Muscle of leg (tissue), 11 donors: ENCODE results near the gene CYP2C8. TPM values are rescaled to one million over a fixed set of nuclear protein-coding genes. Genes with fewer than 3 reads are reported as not detected.

ENCODE experiments used
- DNase-seq: peaks from one replicate; pipeline ENCODE4 v3.0.0; 2013
- H3K27ac ChIP-seq: one replicate; pipeline ENCODE4 v1.5.1; 2013; ENCODE audit warnings: mild to moderate bottlenecking, low read length, control low read depth
- H3K27me3 ChIP-seq: one replicate; pipeline ENCODE4 v1.6.1; 2013; ENCODE audit warnings: low read length; ENCODE audit not compliant: control insufficient read depth, insufficient read depth
- H3K36me3 ChIP-seq: one replicate; pipeline ENCODE4 v1.6.1; 2013; ENCODE audit warnings: low read length; ENCODE audit not compliant: control insufficient read depth, insufficient read depth
- H3K4me1 ChIP-seq: one replicate; pipeline ENCODE4 v1.6.1; 2013; ENCODE audit warnings: low read length; ENCODE audit not compliant: control insufficient read depth, insufficient read depth
- H3K4me3 ChIP-seq: one replicate; pipeline ENCODE4 v1.5.1; 2013; ENCODE audit warnings: low read length, control low read depth
- H3K9me3 ChIP-seq: replicated peaks from 2 replicates; pipeline ENCODE4 v1.6.1; 2013; ENCODE audit warnings: low read depth, low read length; ENCODE audit not compliant: control insufficient read depth
- WGBS: methylation state at CpG from one replicate; pipeline ENCODE4 v1.1.5; 2013; ENCODE audit warnings: missing lambda C conversion rate; ENCODE audit not compliant: insufficient coverage; 5-methylcytosine and 5-hydroxymethylcytosine counted together
- polyA plus RNA-seq, 8 donors: library from polyadenylated mRNA; unstranded; fragments of 120-200 nt; gene quantifications; one replicate each; pipeline versions ENCODE4 v1.2.1 to v1.2.3, GENCODE V29; 2013; ENCODE audit warnings: inconsistent platforms in 1 of 8, low replicate concordance in 1 of 8; ENCODE audit not compliant: insufficient read length in 8 of 8, insufficient read depth in 1 of 8
- total RNA-seq: library from RNA; stranded (reverse); fragments of 120-200 nt; gene quantifications from one replicate; pipeline ENCODE4 v1.2.4, GENCODE V29; 2013

The CYP2C8 gene
- total and polyA plus RNA-seq, 9 donors, result 0.13 to 1.0 (median 0.42) TPM

- Histone ChIP-seq H3K4me1 (no peaks in the 10 kb centered on the region), H3K27ac (no peak overlapping the region), H3K9me3 (peaks cover 2% of the 10 kb centered on the region), H3K36me3 (no peaks in the 10 kb centered on the region), H3K27me3 (no peaks in the 10 kb centered on the region), H3K4me3 (no peak overlapping the region)
- no peak for DNase-seq
- 100% methylated on average over 1 of the region's 2 CpGs for WGBS
Observed at GRCh38 chr10:95049919-95050318, 19.4 kb downstream of the CYP2C8 start.

DNA sequence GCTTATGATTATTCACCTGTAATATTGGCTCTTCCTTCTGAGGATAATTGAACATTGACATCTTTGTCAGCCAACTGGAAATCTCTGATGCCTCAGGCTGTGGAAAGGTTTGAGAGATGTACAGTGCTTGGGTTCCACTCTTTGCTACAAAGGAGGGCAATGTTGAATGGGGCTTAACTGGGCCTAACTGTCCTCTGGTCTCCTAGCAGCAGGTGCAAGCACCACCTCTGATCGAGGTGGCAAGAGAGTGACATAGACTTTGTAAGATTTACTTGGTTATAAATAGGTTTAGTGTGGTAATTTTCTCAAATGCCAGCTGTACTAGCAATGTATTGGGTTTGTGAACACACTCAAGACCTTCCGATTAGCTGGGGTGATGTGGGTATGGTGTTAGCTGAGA lies 21.1 kb downstream of the CYP2C8 start:
- no peaks in the 10 kb centered on the region for H3K9me3 ChIP-seq
- WGBS, result 80% methylated on average over 2 of the region's 2 CpGs
- H3K27ac ChIP-seq, result no peak overlapping the region
- no peak for DNase-seq
- H3K27me3 ChIP-seq, result no peaks in the 10 kb centered on the region
- no peak overlapping the region for H3K4me3 ChIP-seq
- no peaks in the 10 kb centered on the region for H3K4me1 ChIP-seq
- H3K36me3 ChIP-seq, result no peaks in the 10 kb centered on the region

DNA sequence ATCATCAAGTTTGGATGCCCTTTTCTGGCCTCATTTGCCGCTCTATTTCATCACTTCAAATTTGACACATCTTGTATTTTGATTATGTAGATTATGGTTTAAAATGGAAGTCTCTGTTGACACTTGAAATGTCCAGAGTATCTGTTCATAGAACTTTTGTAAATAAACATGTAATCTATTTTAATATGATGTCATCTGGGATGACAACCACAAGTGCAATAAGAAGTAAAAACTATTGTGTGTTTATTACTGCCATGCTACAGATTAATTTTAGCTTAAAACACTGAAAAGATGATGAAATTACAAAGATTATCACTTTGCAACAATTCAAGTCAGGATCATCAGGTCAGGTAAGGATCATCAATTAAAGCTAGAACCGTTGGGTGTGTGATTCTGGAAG lies 30.0 kb downstream of the CYP2C8 start:
- Histone ChIP-seq H3K9me3 (no peaks in the 10 kb centered on the region), H3K4me1 (no peaks in the 10 kb centered on the region), H3K4me3 (no peak overlapping the region), H3K36me3 (no peaks in the 10 kb centered on the region), H3K27ac (no peak overlapping the region), H3K27me3 (no peaks in the 10 kb centered on the region)
- no CpG with 5 or more reads among the region's 2 CpGs for WGBS
- DNase-seq, result no peak

- Histone ChIP-seq H3K27ac (no peak overlapping the region), H3K4me1 (no peaks in the 10 kb centered on the region), H3K4me3 (no peak overlapping the region), H3K9me3 (no peaks in the 10 kb centered on the region), H3K36me3 (no peaks in the 10 kb centered on the region), H3K27me3 (no peaks in the 10 kb centered on the region)
- DNase-seq, result no peak
- WGBS, result no CpG with 5 or more reads among the region's 4 CpGs
Observed at GRCh38 chr10:95035332-95036295, 33.7 kb downstream of the CYP2C8 start.

DNA sequence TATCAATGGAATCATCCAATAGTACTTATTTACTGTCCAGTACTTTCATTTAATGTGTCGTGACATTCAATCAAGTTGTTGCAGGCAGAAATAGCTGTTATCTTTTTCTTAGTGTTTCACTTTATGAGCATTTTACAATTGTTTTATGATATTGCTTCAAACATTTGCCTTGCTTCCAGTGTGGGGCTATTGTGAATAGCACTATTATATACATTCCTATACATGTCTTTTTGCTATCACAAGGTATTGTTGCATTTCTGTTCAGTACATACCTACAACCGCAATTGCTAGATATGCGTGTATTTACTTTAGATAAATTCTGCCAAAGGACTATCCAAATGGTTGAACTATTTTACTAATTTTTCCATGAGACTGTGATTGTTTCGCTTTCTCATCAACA lies 34.9 kb downstream of the CYP2C8 start:
- Histone ChIP-seq H3K27me3 (no peaks in the 10 kb centered on the region), H3K4me1 (no peaks in the 10 kb centered on the region), H3K4me3 (no peak overlapping the region), H3K27ac (no peak overlapping the region), H3K36me3 (no peaks in the 10 kb centered on the region), H3K9me3 (no peaks in the 10 kb centered on the region)
- no CpG with 5 or more reads among the region's 4 CpGs for WGBS
- DNase-seq, result no peak

GRCh38 chr10:95031656-95032055 lies 37.6 kb downstream of the CYP2C8 start:
- Histone ChIP-seq H3K36me3 (no peaks in the 10 kb centered on the region), H3K27ac (no peak overlapping the region), H3K4me1 (no peaks in the 10 kb centered on the region), H3K4me3 (no peak overlapping the region), H3K9me3 (no peaks in the 10 kb centered on the region), H3K27me3 (no peaks in the 10 kb centered on the region)
- DNase-seq, result no peak

- Histone ChIP-seq H3K27me3 (no peaks in the 10 kb centered on the region), H3K4me3 (no peak overlapping the region), H3K9me3 (peaks cover 4% of the 10 kb centered on the region), H3K27ac (no peak overlapping the region), H3K36me3 (no peaks in the 10 kb centered on the region), H3K4me1 (no peaks in the 10 kb centered on the region)
- no CpG with 5 or more reads among the region's 2 CpGs for WGBS
- DNase-seq, result no peak
Observed at GRCh38 chr10:95026461-95026860, 42.8 kb downstream of the CYP2C8 start.

GRCh38 chr10:94997741-94998174 lies 71.5 kb downstream of the CYP2C8 start:
- 60% methylated on average over 4 of the region's 6 CpGs for WGBS
- Histone ChIP-seq H3K27me3 (no peaks in the 10 kb centered on the region), H3K4me3 (no peak overlapping the region), H3K36me3 (no peaks in the 10 kb centered on the region), H3K27ac (no peak overlapping the region), H3K4me1 (no peaks in the 10 kb centered on the region), H3K9me3 (no peaks in the 10 kb centered on the region)
- DNase-seq, result no peak

- no CpG with 5 or more reads among the region's 4 CpGs for WGBS
- no peak for DNase-seq
- Histone ChIP-seq H3K4me1 (no peaks in the 10 kb centered on the region), H3K9me3 (peaks cover 8% of the 10 kb centered on the region), H3K36me3 (no peaks in the 10 kb centered on the region), H3K4me3 (no peak overlapping the region), H3K27me3 (no peaks in the 10 kb centered on the region), H3K27ac (no peak overlapping the region)
Observed at GRCh38 chr10:94992811-94993210, 76.5 kb downstream of the CYP2C8 start.

GRCh38 chr10:94991243-94991888 lies 77.9 kb downstream of the CYP2C8 start:
- H3K4me3 ChIP-seq, result no peak overlapping the region
- no CpG with 5 or more reads among the region's 1 CpG for WGBS
- H3K27me3 ChIP-seq, result no peaks in the 10 kb centered on the region
- DNase-seq, result no peak
- H3K4me1 ChIP-seq, result no peaks in the 10 kb centered on the region
- H3K9me3 ChIP-seq, result peaks cover 8% of the 10 kb centered on the region
- no peaks in the 10 kb centered on the region for H3K36me3 ChIP-seq
- no peak overlapping the region for H3K27ac ChIP-seq
